Measurements from ENCODE around the gene DCC.

The DCC gene

DNA sequence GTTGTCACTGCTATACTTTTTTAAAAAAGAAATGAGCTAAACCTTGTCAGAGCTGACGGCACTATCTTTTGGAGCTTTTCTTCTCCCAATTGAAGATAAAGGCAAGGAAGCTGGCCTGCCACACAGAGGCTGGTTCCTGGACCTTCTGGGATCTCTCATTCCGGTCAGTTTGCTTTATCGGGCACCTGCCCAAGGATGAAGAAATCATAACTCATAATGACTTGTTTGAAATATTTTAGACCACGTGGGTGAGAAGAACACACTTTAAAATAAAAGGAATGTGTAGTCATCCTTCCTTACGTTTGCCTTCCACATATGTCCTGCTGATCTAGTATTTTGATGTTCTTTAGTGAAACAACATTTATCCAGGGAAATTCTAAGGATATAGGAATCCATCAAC is 535.7 kb downstream of the DCC start:
- TF ChIP-seq, protein P1, sequence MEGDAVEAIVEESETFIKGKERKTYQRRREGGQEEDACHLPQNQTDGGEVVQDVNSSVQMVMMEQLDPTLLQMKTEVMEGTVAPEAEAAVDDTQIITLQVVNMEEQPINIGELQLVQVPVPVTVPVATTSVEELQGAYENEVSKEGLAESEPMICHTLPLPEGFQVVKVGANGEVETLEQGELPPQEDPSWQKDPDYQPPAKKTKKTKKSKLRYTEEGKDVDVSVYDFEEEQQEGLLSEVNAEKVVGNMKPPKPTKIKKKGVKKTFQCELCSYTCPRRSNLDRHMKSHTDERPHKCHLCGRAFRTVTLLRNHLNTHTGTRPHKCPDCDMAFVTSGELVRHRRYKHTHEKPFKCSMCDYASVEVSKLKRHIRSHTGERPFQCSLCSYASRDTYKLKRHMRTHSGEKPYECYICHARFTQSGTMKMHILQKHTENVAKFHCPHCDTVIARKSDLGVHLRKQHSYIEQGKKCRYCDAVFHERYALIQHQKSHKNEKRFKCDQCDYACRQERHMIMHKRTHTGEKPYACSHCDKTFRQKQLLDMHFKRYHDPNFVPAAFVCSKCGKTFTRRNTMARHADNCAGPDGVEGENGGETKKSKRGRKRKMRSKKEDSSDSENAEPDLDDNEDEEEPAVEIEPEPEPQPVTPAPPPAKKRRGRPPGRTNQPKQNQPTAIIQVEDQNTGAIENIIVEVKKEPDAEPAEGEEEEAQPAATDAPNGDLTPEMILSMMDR (conservative IDR thresholded peaks at IDR 0.05; ENCODE audit: low read depth, low read length) = no peak
- no peak for DNase-seq (ENCODE audit: low read depth)
- no peak overlapping the region for H3K4me3 ChIP-seq (ENCODE audit: low read depth, low read length)

- H3K4me3 ChIP-seq (ENCODE audit: low read depth, low read length) = no peak overlapping the region
- TF ChIP-seq, protein P1 (conservative IDR thresholded peaks at IDR 0.05; ENCODE audit: low read depth, low read length) = no peak
- no peak for DNase-seq (ENCODE audit: low read depth)
Observed at GRCh38 chr18:52888014-52888413, 548.0 kb downstream of the DCC start.

- no peak for DNase-seq (ENCODE audit: low read depth)
- H3K4me3 ChIP-seq (ENCODE audit: low read depth, low read length) = no peak overlapping the region
- TF ChIP-seq, protein P1 (conservative IDR thresholded peaks at IDR 0.05; ENCODE audit: low read depth, low read length) = no peak
Observed at GRCh38 chr18:52894801-52895200, 554.8 kb downstream of the DCC start.

- no peak for DNase-seq (ENCODE audit: low read depth)
- H3K4me3 ChIP-seq (ENCODE audit: low read depth, low read length) = no peak overlapping the region
- TF ChIP-seq, protein P1 (conservative IDR thresholded peaks at IDR 0.05; ENCODE audit: low read depth, low read length) = no peak
Observed at GRCh38 chr18:52897611-52898484, 557.9 kb downstream of the DCC start.

DNA sequence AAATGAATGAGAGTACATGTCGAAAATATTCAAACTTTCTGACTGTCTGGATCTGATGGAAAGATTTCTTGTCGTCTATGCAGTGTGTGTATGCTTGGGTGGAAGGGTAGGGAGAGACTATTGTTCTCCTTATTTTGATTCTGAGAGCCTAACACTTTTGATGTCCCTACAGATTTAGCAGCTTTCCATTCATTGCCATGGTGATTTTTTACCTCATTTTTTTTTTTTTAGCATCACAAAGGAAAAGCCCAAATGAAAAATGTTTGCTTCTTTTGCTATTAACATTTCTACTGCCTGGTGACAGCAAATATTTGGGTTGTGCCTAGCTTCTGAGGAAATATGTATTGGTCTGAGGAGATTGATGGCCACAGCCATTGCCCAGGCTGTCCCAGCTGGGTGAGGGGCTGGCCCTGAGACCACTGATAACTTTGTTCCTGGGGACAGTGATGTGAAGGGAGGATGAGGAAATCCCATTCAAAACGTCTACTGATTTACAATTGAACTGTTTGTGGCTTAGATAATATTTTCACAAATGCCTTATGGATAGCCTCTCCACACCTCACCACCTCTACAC is 558.6 kb downstream of the DCC start:
- no peak overlapping the region for H3K4me3 ChIP-seq (ENCODE audit: low read depth, low read length)
- DNase-seq (ENCODE audit: low read depth) = no peak

DNA sequence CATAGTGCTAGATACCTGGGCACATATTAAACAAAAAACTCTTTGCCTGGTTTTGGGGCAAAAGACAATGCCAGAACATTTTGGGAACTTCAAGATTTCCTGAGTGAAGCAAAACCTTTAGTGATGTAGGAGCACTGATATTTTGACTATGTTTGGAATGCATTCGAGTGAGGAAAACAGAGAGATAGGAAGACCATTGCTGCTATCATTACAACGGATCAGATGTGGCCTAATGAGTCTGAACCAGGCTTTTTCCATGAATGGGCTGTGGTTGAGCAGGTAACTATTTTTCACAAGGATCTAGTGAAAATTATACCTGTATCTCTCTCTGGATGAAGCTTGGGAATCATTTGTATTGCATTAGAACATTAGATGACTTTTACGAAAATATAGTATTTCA is 562.2 kb downstream of the DCC start:
- TF ChIP-seq, protein P1 (conservative IDR thresholded peaks at IDR 0.05; ENCODE audit: low read depth, low read length) = no peak
- no peak overlapping the region for H3K4me3 ChIP-seq (ENCODE audit: low read depth, low read length)
- DNase-seq (ENCODE audit: low read depth) = no peak

More for the DNA sequence above, 558.6 kb downstream of the DCC start:
- TF ChIP-seq, protein P1 (conservative IDR thresholded peaks at IDR 0.05; ENCODE audit: low read depth, low read length) = no peak

Measured in choroid plexus epithelial cell (primary cell).